HG02973 (cell line): ENCODE data around the gene ALCAM.
A peak's percentile ranks its signal among the peaks of the same experiment; 100 is the strongest.

Experiments
- ATAC-seq: cut with Tn5 transposase; IDR thresholded peaks from one replicate; pipeline ENCODE4 v1.9.1; 2021; ENCODE audit warnings: moderate library complexity; ENCODE audit not compliant: unreplicated experiment

The ALCAM gene

DNA sequence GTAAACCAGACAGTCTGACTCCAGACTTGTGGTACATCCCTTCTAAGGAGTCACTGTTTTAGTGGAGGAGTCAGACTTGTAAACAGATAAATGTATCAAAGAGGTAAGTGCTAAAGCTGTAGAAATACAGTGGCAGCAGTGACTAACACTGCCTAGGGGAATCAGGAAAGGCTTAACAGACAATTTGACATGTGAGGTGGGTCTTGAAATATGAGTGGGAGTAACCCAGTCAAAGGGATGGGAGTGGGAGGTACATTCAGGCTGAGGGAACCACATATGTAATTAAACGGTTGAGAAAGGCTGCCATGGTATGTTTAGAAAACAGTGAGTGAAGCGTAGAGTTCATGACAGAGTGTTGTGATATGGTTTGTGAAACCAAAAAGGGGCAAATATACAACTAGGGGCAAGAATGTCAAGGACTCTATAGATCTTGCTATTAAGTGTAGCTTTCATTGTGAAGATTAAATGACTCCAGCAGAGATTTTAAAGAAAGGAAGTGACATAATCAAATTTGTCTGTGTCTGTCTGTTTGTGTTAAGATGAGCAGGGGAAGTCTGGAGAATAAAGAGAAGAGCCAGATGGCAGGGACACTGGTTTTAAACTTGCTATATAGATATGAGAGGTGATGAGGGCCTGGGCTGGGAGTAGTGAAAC lies 11.2 kb upstream of the ALCAM start:
- ATAC-seq: no peak

DNA sequence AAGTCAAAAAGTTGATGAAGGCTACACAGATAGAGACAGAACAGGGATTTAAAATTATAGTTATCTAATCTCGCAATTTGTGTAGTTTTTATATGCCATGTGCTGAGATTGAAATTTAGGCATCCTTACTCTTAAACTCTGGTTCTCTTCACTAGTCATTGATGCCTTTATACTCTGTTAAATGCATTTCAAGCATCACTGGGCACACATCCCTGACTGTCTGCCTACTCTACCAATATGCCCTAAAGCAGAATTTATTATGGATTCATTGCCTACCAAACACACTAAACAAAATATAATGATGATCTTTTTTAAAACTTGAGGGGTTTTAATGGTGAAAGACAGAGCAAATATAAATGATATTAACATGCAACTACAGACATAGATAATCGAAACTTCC lies 10.3 kb upstream of the ALCAM start:
- ATAC-seq: no peak

DNA sequence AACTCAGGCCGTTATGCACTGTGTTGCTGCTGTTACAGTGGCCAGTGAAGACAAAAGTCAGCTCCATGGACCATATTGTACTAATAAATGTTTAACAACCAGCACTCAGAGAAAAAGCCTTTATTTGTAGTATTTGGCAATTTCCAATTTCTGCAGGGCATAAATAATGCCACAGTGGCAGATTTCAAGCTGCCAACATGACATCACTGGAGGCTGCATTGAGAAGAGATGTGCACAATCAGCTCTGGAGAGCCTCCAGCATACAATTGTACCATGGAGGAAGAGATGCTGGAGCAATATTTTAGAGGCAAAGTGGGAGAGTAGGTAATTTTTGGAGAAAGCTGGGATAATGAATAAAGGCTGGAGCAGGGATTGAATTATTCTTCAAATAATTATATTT lies 9.7 kb upstream of the ALCAM start:
- no peak for ATAC-seq

DNA sequence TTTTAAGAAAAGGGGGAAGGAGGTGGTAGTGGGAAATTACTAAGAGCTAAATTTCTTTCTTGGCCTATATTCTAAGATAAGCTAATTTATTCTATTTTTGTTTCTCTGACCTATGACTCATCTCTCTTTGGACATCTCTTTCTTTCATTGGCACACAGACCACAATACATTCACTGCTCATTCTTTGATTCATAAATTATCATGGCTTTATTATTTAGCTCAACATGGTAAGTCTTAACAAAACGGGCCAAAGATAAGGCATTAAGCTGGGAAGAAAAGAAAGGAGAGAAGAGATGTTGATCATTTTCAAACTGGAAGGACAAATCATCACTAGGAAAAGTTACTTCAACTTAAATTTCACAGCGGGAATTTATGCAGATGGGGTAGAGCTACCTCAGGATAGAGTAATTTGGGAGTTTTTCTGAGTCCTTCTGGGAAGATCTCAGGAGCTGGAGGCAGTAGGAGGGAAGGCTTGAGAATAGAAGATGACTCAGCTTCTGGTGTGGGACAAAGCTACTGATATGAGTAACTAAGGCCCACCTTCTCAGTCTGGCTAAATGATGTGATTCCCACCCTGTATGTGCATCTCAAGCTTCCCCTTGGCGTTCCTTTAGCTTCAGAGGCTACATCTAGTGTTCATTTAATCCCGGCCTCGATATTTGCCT lies 7.5 kb upstream of the ALCAM start:
- ATAC-seq: no peak

DNA sequence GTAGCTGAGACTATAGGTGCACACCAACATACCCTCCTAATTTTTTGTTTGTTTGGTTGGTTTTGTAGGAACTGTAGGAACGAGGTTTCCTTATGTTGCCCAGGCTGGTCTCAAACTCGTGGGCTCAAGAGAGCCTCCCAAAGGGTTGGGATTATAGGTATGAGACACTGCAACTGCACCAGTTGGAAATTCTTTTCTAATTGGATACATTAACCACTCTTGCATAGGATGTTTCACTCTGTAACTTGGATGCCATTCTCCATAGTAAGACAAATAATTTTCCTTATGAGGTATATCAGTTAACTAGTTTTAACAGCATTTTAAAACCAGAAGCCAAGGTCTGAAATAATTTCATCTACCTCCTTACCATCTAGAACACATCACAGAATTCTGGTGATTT lies 6.7 kb upstream of the ALCAM start:
- no peak for ATAC-seq

DNA sequence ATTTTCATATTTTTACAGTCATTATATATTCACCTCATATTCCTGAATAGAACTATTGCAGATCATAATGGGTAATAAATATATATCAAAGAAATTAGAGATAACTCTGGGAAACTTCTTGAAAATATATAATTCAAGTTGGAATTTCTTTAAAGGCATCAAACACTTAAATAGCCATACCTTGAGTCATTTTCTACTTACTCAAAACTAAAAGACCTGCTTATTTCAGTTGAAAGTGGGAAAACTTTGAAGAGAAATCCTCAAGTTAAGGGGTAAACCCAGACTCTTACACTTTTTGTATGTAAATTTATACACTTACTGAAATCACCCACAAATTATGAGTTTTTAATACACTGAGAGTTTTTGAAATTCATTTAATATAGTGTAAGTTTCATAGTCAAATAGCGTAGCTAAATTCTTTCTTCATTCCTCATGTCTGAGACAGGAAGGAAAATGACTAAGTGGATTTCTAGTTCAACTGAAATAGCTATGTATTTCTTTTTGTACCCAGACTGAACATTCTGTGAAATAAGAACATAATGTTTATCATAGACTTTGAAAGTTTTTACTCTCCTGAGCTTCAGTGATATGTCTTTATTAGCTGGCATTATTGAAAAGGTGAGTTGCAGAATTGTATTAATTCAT lies 4.6 kb upstream of the ALCAM start:
- no peak for ATAC-seq

DNA sequence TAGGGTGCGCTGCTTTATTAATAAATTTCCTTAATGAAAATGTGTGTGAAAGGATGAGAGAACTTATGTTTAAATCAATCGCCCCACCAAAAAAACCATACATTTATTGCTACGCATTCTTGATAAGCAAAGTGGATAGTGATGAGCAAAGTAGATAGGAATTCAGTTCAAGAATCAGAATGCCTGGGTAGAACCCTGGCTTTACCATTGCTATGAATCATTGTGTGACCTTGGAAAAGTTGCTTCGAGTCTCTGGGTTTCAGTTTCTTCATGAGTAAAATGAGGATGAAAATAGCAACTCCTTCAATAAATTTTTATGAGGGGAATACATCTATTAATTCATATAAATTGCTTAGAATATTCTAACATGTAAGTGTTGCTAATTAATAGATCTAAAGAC lies 2.6 kb upstream of the ALCAM start:
- ATAC-seq: no peak

DNA sequence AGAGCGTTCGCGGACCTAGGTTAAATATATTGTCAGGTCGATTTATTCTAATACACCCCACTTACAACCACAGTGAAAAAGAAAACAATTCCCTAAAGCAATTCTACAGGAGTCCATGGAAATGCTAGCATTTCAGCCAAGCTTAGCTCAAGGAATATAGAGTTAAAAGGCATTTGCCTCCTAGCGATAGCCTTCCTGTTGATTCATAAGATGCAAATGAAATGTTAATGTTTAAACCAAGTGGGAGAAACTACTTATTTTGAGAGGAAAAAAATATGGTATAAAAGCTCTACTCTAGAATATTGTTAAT lies 1.7 kb upstream of the ALCAM start:
- ATAC-seq: no peak

DNA sequence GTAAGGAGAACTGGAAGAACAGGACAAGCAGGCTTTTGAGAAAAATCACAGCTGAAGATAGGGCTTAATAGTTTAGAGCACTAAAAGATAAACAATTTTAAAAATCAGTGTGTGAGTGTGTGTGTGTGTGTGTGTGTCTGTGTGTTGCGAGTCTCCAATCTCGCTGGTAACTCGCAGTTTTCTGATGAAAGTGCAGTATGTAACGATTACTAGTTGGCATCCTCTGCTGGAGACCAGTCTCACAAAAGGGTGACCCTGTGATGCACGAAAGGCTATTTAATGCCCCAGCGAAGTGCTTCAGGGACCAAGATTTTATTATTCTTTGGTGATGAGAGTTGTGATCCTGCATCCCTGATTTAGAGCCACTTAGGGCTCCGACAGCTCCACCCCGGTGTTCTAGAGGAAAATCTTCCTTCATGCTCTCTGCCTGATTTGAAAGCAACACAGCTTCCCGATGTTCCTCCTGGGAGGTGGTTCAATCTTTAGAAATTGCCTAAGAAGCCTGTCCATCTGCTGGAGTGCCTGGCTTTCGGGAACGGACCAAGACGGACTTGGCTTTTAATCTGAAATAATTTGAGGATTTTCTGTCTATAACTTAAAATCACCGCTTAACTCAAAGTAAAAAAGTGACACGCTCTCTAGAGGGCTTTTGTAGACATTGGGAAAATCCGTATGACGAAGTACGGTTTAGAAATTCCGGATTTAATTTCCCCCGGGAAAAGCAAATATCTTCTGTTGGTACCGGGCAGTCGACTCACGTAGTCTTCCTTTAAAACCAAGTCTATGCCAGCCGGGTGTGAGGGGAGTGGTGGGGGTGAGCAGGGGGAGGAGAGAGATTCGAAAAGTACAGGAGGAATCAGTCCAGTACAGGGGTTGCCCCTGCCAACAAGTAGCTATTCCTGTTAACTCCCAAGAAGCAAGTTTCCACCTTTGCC lies 1.1 kb upstream of the ALCAM start:
- ATAC-seq: no peak

DNA sequence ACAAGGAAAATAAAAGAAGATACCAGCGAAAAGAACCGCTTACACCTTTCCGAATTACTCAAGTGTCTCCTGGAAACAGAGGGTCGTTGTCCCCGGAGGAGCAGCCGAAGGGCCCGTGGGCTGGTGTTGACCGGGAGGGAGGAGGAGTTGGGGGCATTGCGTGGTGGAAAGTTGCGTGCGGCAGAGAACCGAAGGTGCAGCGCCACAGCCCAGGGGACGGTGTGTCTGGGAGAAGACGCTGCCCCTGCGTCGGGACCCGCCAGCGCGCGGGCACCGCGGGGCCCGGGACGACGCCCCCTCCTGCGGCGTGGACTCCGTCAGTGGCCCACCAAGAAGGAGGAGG lies 325 bp downstream of the ALCAM start:
- no peak for ATAC-seq

DNA sequence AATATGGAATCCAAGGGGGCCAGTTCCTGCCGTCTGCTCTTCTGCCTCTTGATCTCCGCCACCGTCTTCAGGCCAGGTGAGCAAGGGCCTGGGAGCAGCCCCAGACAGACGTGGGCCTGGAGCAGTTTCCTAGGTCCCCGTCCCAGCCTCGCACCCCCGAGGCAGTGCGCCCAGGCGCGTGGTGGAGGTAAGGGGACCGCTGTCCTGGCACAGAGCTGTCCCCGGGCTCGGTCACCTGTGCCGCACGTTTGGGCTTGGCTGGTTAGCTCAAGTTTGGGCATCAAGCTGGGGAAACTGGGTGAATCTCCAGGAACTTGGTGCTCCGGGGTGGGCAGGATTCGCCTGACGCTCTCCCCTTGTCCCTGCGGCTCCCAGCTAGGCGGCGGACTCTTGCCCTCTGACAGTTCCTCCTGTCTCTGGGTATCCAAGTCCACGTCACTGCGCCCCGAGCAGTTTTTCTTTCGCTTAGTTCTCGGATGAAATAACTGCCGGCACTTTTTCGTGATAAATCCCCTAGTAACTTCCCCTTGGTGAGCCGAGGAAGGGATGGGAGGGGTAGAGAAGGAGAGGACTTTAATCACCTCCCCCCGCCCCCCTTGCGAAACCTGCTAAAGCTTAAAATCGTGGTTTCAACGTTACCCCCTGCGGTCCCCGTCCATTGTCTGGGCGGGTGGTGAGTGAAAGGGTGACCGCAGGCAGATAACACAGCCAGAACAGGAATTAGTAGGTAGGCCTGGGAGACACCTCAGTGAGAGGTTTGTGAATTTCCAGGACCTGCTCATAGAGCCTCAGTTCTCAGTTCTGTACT lies 901 bp downstream of the ALCAM start:
- ATAC-seq: peak; percentile 22

DNA sequence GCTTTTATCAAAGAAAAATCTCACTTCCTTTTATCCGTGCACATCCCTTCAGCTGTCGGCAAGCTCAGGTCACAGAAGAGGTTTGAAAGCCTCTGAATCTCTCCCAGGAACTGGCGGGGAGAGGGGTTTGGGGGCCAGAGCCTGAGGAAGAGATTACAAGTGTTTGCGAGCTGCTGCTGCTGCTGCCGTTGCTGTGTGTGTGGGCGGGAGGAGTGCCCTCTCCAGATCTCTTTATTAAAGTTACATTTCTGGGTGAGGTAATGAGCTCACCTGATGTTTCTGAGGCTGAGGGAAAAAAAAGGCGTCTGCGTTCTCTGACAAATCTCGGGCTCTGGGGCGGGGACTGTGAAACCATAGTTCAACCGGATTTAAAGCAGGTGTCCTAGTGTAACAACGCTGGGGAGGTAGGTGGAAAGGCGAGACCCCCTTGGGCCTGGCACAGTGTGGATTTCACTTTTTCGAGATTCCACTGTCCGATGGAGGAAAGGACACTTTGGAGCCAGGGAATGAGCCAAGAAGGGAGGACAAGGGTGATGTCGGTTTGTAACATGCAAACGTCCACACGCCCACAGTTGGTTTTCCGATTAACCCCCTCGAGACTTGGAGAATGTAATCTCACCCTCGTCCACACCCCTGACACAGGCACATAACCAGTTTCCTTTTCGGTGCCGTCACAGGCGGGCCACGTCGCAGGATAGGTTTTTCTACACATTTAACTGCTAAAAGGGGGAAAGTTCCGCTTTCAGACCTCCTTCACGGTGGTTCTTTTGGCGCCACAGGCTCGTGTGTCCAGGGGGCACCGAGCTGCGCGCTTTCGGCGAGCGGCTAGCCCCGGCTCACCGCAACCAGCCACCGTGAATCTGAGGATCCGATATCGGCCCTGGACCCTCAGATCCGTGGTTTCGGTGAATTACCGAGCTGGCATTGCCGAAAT lies 2.1 kb downstream of the ALCAM start:
- peak; percentile 23 for ATAC-seq

DNA sequence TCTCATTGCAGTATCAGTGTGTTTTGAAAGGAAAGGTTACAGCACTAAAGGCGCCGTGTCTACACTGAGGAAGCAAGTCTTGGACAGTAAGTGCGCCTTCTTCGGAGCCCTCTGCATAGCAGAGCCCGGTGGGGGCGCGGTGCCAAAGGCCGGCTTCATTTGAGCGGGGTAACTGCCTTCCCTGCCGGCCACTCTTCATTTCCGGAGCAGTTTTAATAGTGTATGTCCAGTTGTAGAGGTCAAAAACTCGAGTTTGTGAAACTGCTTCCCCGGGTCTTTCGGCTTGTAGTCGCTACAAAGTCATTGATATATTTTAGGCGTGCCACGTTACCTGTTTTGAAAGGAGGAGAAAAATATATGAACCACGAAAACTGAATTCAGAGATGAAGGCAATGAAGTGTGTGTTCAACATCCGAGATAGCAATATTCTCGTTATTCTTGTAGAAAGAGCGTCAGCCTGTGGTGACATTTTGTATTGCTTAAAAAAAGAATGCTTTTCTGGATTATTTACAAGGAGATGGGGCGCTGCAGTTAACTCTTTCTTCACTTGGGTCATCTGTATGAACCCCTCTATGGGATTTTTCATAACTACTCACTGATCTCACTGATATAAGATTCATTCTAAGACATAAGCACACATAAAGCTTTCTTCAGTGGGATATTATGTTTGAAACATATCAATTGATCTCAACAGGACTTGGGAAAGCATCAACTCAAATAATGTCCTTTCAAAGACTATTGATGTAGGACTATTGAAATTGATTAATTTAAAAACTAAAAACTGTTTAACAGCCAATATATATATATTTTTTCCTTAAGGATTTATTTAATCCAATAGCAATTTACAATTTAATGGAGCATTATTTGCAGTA lies 3.0 kb downstream of the ALCAM start:
- ATAC-seq: peak; percentile 6

DNA sequence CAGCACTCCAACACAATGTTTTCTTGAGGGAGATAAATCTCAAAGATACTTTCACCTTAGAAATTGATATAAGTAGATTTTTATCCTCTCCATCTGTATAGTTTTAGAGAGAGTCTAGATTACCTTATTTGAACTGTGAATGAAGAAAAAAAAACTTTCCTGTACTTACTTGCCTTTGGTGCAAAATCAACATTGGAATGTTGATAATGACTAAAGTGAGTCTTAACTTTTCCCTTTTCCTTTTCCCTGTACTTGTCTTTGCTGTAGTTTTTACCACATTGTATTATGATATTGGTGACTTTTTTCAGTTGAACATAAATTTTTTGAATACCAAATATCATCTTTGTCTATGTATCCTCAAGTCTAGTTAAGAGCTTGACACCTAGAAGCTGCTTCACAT lies 6.7 kb downstream of the ALCAM start:
- ATAC-seq: no peak

DNA sequence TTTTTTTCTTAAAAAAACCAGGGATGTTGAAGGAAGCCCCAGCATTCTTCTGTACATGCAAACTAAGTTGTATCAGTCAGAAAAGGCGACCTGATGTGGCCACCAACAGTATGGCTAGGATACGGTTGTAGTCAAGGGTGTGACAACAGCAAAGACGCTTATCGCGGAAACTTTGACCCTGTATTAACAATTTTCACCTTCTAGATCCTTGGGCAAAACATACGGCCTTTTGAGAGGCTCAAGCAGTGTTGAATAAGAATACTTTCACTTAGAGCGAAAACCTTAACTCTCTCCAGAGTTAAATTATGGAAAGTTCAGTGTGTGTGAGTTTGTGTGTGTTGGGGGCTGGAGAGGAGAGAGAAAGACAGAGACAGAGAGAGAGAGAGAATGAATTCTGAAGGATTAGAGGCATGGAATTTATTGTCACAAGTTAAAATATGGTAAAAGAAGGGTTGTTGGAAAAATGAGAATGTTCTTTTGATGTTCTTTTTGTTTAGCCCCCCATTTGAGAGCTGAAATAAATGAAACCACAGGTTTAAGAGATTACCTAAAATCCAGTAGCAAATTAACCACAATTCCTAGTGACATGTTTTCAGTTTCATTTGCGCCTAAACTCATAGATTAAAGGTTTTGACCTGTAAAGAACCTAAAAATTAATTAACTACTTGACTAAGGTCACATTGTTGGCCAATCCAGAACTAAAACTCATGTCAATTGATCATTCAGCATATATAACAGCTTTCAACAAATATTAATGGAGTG lies 9.2 kb downstream of the ALCAM start:
- ATAC-seq: no peak

DNA sequence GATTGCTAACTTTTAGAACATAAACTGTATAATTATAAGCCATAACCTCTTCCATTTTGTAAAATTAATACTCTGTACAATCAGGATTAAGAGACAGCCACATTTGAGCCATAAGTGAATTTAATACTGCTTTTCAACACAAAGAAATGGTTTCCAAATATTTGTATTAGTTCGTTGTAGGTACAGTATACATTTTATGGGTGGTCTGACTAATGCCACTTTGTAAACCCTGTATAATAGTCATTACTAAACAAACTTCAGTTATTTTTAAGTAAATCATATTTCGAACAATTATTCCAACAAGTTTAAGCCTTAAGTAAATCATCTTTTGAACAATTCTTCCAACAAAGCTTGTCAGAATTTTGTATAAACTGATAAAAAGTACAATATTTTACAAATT lies 11.0 kb downstream of the ALCAM start:
- ATAC-seq: no peak

DNA sequence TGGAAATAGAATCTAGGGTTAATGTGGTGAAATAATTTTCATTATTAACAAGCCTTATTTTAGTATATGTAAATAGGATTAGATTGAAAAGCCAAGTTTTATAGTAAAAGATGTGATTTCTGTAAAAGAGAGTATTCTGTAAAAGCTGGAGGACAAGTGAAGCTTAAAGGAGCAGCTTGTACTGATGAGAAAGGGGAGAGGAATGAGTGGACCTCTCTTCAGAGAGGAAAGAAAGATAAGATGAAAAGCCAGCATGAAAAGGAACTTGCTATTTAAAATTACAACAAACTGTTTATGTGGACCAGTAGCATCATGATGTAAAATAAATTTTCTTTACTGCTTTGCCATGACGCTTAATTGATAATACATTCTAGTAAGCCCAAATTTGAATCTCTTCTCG lies 18.5 kb downstream of the ALCAM start:
- ATAC-seq: no peak
